Neuronal stem cell (in vitro differentiated cells): ENCODE results near the gene DNPEP.
A peak's percentile ranks its signal among the peaks of the same experiment; 100 is the strongest.

Experiments
- DNase-seq: peaks from one replicate; pipeline ENCODE4 v3.0.0-alpha.2; 2013; ENCODE audit warnings: low spot score
- H2AFZ ChIP-seq: one replicate; pipeline ENCODE4 v1.6.1; 2013; ENCODE audit warnings: mild to moderate bottlenecking, low read length, inconsistent platforms
- H2AK5ac ChIP-seq: 2 replicates; pipeline ENCODE4 v1.6.1; 2013; ENCODE audit warnings: low read depth, mild to moderate bottlenecking, inconsistent platforms, low read length, moderate library complexity, mixed read lengths
- H2BK120ac ChIP-seq: 2 replicates; pipeline ENCODE4 v1.6.1; 2013; ENCODE audit warnings: low read depth, mild to moderate bottlenecking, inconsistent platforms, low read length, moderate library complexity, mixed read lengths
- H2BK12ac ChIP-seq: one replicate; pipeline ENCODE4 v1.6.1; 2013; ENCODE audit warnings: low read length, inconsistent platforms
- H2BK15ac ChIP-seq: 2 replicates; pipeline ENCODE4 v1.6.1; 2013; ENCODE audit warnings: mild to moderate bottlenecking, low read length, inconsistent platforms, mixed read lengths
- H2BK5ac ChIP-seq: one replicate; pipeline ENCODE4 v1.6.1; 2013; ENCODE audit warnings: inconsistent platforms, mild to moderate bottlenecking, low read length, moderate library complexity
- H3K14ac ChIP-seq: one replicate; pipeline ENCODE4 v1.6.1; 2013; ENCODE audit warnings: low read length, inconsistent platforms
- H3K18ac ChIP-seq: 2 replicates; pipeline ENCODE4 v1.6.1; 2013; ENCODE audit warnings: low read length, inconsistent platforms
- H3K23ac ChIP-seq: 2 replicates; pipeline ENCODE4 v1.6.1; 2013; ENCODE audit warnings: low read depth, mild to moderate bottlenecking, mixed read lengths, low read length, inconsistent platforms; ENCODE audit not compliant: poor library complexity
- H3K27ac ChIP-seq: replicated peaks from 3 replicates; pipeline ENCODE4 v1.5.1; 2013; ENCODE audit warnings: low read length, inconsistent platforms
- H3K27me3 ChIP-seq, 3 experiments: 2 replicates each; pipeline ENCODE4 v1.6.1; 2013; ENCODE audit warnings: low read length in 3 of 3, mild to moderate bottlenecking in 2 of 3, inconsistent platforms in 1 of 3, low read depth in 1 of 3, mixed read lengths in 1 of 3, moderate library complexity in 1 of 3; ENCODE audit not compliant: control insufficient read depth in 3 of 3, insufficient read depth in 3 of 3
- H3K36me3 ChIP-seq, 2 donors: replicated peaks in 1 of 2; 2 replicates each; pipeline ENCODE4 v1.6.1; 2013; ENCODE audit warnings: low read length in 2 of 2; ENCODE audit not compliant: control insufficient read depth in 2 of 2, insufficient read depth in 2 of 2
- H3K4ac ChIP-seq: 2 replicates; pipeline ENCODE4 v1.6.1; 2013; ENCODE audit warnings: inconsistent platforms, mild to moderate bottlenecking, low read length, moderate library complexity
- H3K4me1 ChIP-seq, 2 donors: 1 replicate in 1 of 2; 2 replicates in 1 of 2; pipeline ENCODE4 v1.6.1; 2013; ENCODE audit warnings: low read length in 2 of 2, low read depth in 1 of 2; ENCODE audit not compliant: control insufficient read depth in 2 of 2, insufficient read depth in 1 of 2
- H3K4me2 ChIP-seq: one replicate; pipeline ENCODE4 v1.6.1; 2013; ENCODE audit warnings: mild to moderate bottlenecking, low read length, inconsistent platforms; ENCODE audit not compliant: insufficient read depth, poor library complexity, severe bottlenecking
- H3K4me3 ChIP-seq, 2 donors: 2 replicates each; pipeline ENCODE4 v1.5.1; 2013; ENCODE audit warnings: low read length in 2 of 2, mild to moderate bottlenecking in 2 of 2, inconsistent platforms in 1 of 2, moderate library complexity in 1 of 2
- H3K79me1 ChIP-seq: one replicate; pipeline ENCODE4 v1.6.1; 2013; ENCODE audit warnings: low read depth, mild to moderate bottlenecking, inconsistent platforms, low read length, moderate library complexity
- H3K9ac ChIP-seq: one replicate; pipeline ENCODE4 v1.6.1; 2013; ENCODE audit warnings: mild to moderate bottlenecking, low read depth, low read length, inconsistent platforms; ENCODE audit not compliant: poor library complexity
- H3K9me3 ChIP-seq, 2 donors: replicated peaks in 1 of 2; 2 replicates each; pipeline versions ENCODE3 to v1.6.1; 2013; ENCODE audit warnings: low read length in 2 of 2, mild to moderate bottlenecking in 2 of 2, inconsistent platforms in 1 of 2, low read depth in 1 of 2, mixed read lengths in 1 of 2, moderate library complexity in 1 of 2; ENCODE audit not compliant: control insufficient read depth in 2 of 2, insufficient read depth in 1 of 2
- H4K8ac ChIP-seq: one replicate; pipeline ENCODE4 v1.6.1; 2013; ENCODE audit warnings: low read depth, mild to moderate bottlenecking, inconsistent platforms, low read length, moderate library complexity
- H4K91ac ChIP-seq: one replicate; pipeline ENCODE4 v1.6.1; 2013; ENCODE audit warnings: low read length, low read depth, mild to moderate bottlenecking, inconsistent platforms; ENCODE audit not compliant: poor library complexity
- WGBS, 2 donors: extraction: QIAGEN DNeasy Blood & Tissue Kit; methylation state at CpG; one replicate each; pipeline ENCODE4 v1.1.7; 2013; ENCODE audit warnings: missing lambda C conversion rate in 2 of 2, mixed read lengths in 1 of 2; ENCODE audit not compliant: insufficient read length in 2 of 2, insufficient replicate concordance in 1 of 2; ENCODE audit errors: extremely low coverage in 2 of 2; 5-methylcytosine and 5-hydroxymethylcytosine counted together

Gene DNPEP

DNA sequence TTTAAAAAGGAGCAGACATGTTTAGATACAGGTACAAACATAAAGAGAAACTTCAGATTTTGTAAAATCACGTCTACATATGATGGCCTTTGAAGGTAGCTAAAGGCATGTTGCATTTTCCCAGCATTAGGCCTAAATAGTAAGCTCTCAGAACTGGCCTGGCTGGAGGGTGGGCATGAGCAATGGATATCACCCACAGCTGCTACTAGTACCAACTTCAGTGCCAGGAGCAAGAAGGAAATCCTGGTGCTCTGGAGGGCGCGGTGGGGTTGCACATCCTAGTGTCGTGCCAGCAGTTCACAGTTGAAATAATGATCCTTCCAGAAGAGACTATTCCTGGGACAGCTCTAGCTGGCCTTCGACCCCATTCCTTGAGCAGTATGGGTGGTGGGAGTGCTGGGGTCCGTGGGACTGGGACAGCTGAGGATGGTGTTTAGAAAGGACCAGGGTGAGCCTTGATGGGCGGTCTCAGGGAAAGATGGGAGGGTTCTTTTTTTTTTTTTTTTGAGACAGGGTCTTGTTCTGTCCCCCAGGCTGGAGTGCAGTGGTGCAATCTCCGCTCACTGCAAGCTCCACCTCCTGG is 35.3 kb upstream of the DNPEP start:
- no peak overlapping the region for H3K4me2 ChIP-seq
- H3K14ac ChIP-seq: no peak overlapping the region
- no peak overlapping the region for H4K8ac ChIP-seq
- H3K9me3 ChIP-seq: no peaks in the 10 kb centered on the region
- peaks cover 5 to 32% (median 26%) of the 10 kb centered on the region in 3 experiments for H3K27me3 ChIP-seq
- H3K9ac ChIP-seq: no peak overlapping the region
- no peak overlapping the region for H3K4ac ChIP-seq
- no peak overlapping the region for H2BK5ac ChIP-seq
- no peak overlapping the region for H2BK15ac ChIP-seq
- no peak overlapping the region for H2BK12ac ChIP-seq
- H2BK120ac ChIP-seq: no peak overlapping the region
- H3K36me3 ChIP-seq: no peaks in the 10 kb centered on the region
- no peaks in the 10 kb centered on the region for H3K79me1 ChIP-seq
- no peak overlapping the region for H3K27ac ChIP-seq
- no peak overlapping the region for H4K91ac ChIP-seq
- H3K23ac ChIP-seq: no peak overlapping the region
- H2AFZ ChIP-seq: no peak overlapping the region
- peaks cover 10 to 11% of the 10 kb centered on the region in 2 donors for H3K4me1 ChIP-seq
- H3K18ac ChIP-seq: no peak overlapping the region
- no peak overlapping the region for H2AK5ac ChIP-seq
- WGBS, 2 donors: no CpG with 5 or more reads among the region's 8 CpGs
- no peak overlapping the region for H3K4me3 ChIP-seq
- no peak for DNase-seq

DNA sequence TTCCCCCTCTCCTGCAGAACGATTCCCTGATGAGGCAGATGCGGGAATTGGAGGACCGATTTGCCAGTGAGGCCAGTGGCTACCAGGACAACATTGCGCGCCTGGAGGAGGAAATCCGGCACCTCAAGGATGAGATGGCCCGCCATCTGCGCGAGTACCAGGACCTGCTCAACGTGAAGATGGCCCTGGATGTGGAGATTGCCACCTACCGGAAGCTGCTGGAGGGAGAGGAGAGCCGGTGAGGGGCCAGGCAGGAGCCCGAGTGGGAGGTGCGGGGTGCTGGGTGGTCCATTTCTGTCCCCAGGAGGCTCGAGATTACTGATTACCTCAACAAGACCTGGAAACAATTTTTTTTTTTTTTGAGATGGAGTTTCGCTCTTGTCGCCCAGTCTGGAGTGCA is 33.6 kb upstream of the DNPEP start:
- H2BK120ac ChIP-seq: no peak overlapping the region
- peaks cover 5 to 29% (median 18%) of the 10 kb centered on the region in 3 experiments for H3K27me3 ChIP-seq
- no peak overlapping the region for H3K27ac ChIP-seq
- H3K79me1 ChIP-seq: no peaks in the 10 kb centered on the region
- H2BK15ac ChIP-seq: no peak overlapping the region
- no peak overlapping the region for H3K14ac ChIP-seq
- no peak overlapping the region for H3K9ac ChIP-seq
- no peak overlapping the region for H2AFZ ChIP-seq
- H3K36me3 ChIP-seq: no peaks in the 10 kb centered on the region
- H3K4me1 ChIP-seq: peaks cover 8 to 15% of the 10 kb centered on the region in 2 donors
- no peak overlapping the region for H2BK5ac ChIP-seq
- no peak overlapping the region for H3K18ac ChIP-seq
- no CpG with 5 or more reads among the region's 17 CpGs for WGBS, 2 donors
- H4K91ac ChIP-seq: no peak overlapping the region
- no peaks in the 10 kb centered on the region for H3K9me3 ChIP-seq
- H3K4me3 ChIP-seq: no peak overlapping the region
- H3K4me2 ChIP-seq: no peak overlapping the region
- H2BK12ac ChIP-seq: no peak overlapping the region
- H2AK5ac ChIP-seq: no peak overlapping the region
- H3K4ac ChIP-seq: no peak overlapping the region
- no peak overlapping the region for H3K23ac ChIP-seq
- no peak overlapping the region for H4K8ac ChIP-seq
- no peak for DNase-seq

DNA sequence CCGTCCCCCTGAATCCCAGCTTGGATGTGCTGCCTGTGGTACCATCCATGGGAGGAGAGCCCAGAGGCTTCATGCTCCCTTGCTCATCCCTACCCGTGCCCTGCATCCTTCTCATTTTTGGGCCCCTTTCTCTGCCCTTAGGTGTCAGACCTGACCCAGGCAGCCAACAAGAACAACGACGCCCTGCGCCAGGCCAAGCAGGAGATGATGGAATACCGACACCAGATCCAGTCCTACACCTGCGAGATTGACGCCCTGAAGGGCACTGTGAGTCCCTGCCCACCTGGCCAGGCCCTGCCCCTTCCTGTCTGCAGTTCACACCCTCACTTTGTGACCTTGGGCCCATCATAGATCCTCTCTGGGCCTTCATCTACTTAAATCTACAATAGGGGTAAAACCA is 33.0 kb upstream of the DNPEP start:
- no peaks in the 10 kb centered on the region for H3K79me1 ChIP-seq
- no peak overlapping the region for H3K18ac ChIP-seq
- no CpG with 5 or more reads among the region's 8 CpGs for WGBS, 2 donors
- H2BK12ac ChIP-seq: no peak overlapping the region
- no peak overlapping the region for H3K9ac ChIP-seq
- no peak overlapping the region for H4K91ac ChIP-seq
- no peak overlapping the region for H3K27ac ChIP-seq
- no peak overlapping the region for H2BK15ac ChIP-seq
- no peak overlapping the region for H3K4me2 ChIP-seq
- no peak for DNase-seq
- H3K23ac ChIP-seq: peak overlapping the region; percentile 63
- peaks cover 5 to 29% (median 14%) of the 10 kb centered on the region in 3 experiments for H3K27me3 ChIP-seq
- H2BK120ac ChIP-seq: no peak overlapping the region
- no peaks in the 10 kb centered on the region for H3K9me3 ChIP-seq
- no peak overlapping the region for H4K8ac ChIP-seq
- H3K36me3 ChIP-seq: no peaks in the 10 kb centered on the region
- H3K4ac ChIP-seq: peak overlapping the region; percentile 12
- H3K4me3 ChIP-seq: no peak overlapping the region
- peak overlapping the region; percentile 75 for H3K14ac ChIP-seq
- H2AFZ ChIP-seq: no peak overlapping the region
- H2AK5ac ChIP-seq: no peak overlapping the region
- H2BK5ac ChIP-seq: no peak overlapping the region
- H3K4me1 ChIP-seq: peaks cover 3 to 18% of the 10 kb centered on the region in 2 donors

DNA sequence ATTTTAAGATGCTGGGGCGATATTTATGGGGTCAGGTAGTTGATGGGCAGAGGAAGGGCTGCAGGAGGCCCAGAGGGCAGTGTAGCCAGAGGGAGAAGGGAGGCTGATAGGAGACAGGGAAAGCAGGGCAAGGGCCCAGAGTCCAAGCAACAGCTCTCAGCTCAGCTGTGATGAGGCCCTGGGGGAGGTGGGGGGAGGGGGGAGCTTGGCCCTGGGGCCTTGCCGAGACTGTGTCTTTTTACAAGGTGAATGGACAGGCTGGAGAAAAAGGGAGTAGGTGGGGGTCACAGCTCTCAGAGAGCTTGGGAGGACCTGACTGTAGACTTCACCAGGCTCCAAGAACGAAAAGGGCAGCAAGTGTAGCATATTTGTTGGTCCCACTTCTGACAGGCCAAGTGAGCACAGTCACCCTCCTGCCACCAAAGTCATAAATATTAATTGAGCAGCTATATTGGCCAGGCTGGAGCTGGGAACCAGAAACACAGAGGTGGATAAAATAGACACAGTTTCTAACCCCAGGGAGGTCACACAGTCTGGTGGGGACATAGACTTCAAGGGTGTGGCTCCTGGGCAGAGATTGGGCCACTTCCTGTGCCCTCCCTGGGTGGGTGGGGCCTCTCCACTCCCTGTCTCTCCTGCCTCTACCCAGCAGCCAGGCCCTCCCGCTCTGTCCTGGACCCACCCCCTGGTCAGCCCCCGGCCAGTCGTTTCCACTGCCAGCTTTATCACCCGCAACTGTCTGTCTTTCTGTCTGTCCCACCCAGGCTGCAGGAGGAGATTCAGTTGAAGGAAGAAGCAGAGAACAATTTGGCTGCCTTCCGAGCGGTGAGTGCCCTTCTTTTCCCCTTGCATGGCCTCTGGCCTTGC is 31.9 kb upstream of the DNPEP start:
- WGBS, 2 donors: no CpG with 5 or more reads among the region's 9 CpGs
- H3K4me2 ChIP-seq: no peak overlapping the region
- peak overlapping the region; percentile 70 for H2AK5ac ChIP-seq
- no peaks in the 10 kb centered on the region for H3K36me3 ChIP-seq
- H3K14ac ChIP-seq: no peak overlapping the region
- H2BK5ac ChIP-seq: no peak overlapping the region
- H3K27me3 ChIP-seq: peaks cover 5 to 29% (median 7%) of the 10 kb centered on the region in 3 experiments
- H2BK12ac ChIP-seq: no peak overlapping the region
- H3K18ac ChIP-seq: peak overlapping the region; percentile 22
- H3K27ac ChIP-seq: no peak overlapping the region
- H3K9ac ChIP-seq: no peak overlapping the region
- H2BK15ac ChIP-seq: no peak overlapping the region
- H3K9me3 ChIP-seq: no peaks in the 10 kb centered on the region
- H3K4me1 ChIP-seq: peaks cover 3 to 18% of the 10 kb centered on the region in 2 donors
- H3K4me3 ChIP-seq: no peak overlapping the region
- H4K91ac ChIP-seq: no peak overlapping the region
- no peak overlapping the region for H2BK120ac ChIP-seq
- no peak overlapping the region for H3K4ac ChIP-seq
- H3K79me1 ChIP-seq: no peaks in the 10 kb centered on the region
- H4K8ac ChIP-seq: no peak overlapping the region
- peak overlapping the region; percentile 21 for H3K23ac ChIP-seq
- DNase-seq: no peak
- H2AFZ ChIP-seq: peak overlapping the region; percentile 61
